ENCODE data around the gene TRIM26. TPM values are rescaled to one million over a fixed set of nuclear protein-coding genes. Genes with fewer than 3 reads are reported as not detected.

TRIM26 gene
- total RNA-seq, 6 donors from 2014 or later, result 38.4 to 67.1 (median 53.8) TPM

DNA sequence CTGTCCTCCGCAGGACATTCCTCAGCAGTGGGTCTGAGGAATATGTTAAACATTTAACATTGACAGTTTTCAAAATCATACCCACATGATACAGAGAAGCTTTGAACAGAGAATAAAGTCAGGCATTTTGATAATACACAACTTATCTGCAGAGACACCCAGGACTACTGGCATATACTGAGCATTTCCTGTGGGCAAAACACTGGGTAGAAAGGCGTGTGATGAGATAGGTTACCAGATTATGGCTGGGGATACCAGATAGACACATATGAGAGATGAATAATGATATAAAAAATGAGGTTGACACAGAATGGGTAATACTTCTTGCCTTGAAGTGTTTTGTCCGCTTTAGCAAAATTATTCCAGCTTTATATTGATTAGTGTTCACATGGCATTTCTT lies 31.4 kb upstream of the TRIM26 start:
- no peak overlapping the region for H3K4me3 ChIP-seq
- H3K27ac ChIP-seq, result no peak overlapping the region
- H3K4me1 ChIP-seq, result no peaks in the 10 kb centered on the region
- H3K9me3 ChIP-seq, result no peaks in the 10 kb centered on the region
- no peak for DNase-seq
- 80% methylated on average over 3 of the region's 3 CpGs for WGBS, 2 donors
- no peaks in the 10 kb centered on the region for H3K36me3 ChIP-seq
- H3K27me3 ChIP-seq, result no peaks in the 10 kb centered on the region
- TF ChIP-seq EP300 (IDR thresholded peaks at IDR 0.05), result no peak
- TF ChIP-seq POLR2AphosphoS5 (IDR thresholded peaks at IDR 0.05), result no peak
- TF ChIP-seq POLR2A (IDR thresholded peaks at IDR 0.05), result no peak
- TF ChIP-seq, protein P1, sequence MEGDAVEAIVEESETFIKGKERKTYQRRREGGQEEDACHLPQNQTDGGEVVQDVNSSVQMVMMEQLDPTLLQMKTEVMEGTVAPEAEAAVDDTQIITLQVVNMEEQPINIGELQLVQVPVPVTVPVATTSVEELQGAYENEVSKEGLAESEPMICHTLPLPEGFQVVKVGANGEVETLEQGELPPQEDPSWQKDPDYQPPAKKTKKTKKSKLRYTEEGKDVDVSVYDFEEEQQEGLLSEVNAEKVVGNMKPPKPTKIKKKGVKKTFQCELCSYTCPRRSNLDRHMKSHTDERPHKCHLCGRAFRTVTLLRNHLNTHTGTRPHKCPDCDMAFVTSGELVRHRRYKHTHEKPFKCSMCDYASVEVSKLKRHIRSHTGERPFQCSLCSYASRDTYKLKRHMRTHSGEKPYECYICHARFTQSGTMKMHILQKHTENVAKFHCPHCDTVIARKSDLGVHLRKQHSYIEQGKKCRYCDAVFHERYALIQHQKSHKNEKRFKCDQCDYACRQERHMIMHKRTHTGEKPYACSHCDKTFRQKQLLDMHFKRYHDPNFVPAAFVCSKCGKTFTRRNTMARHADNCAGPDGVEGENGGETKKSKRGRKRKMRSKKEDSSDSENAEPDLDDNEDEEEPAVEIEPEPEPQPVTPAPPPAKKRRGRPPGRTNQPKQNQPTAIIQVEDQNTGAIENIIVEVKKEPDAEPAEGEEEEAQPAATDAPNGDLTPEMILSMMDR (IDR thresholded peaks at IDR 0.05), result no peak
- no peak for ATAC-seq (ENCODE audit: low FRiP score in 2 of 2)

- H3K27me3 ChIP-seq, result no peaks in the 10 kb centered on the region
- ATAC-seq (ENCODE audit: low FRiP score in 2 of 2), result peak in 1 of 2 donors; percentile 50
- no peaks in the 10 kb centered on the region for H3K4me1 ChIP-seq
- DNase-seq, result no peak
- no peaks in the 10 kb centered on the region for H3K9me3 ChIP-seq
- no peak for TF ChIP-seq EP300 (IDR thresholded peaks at IDR 0.05)
- TF ChIP-seq POLR2A (IDR thresholded peaks at IDR 0.05), result no peak
- TF ChIP-seq, protein P1 (IDR thresholded peaks at IDR 0.05), result no peak
- TF ChIP-seq POLR2AphosphoS5 (IDR thresholded peaks at IDR 0.05), result no peak
- H3K27ac ChIP-seq, result no peak overlapping the region
- no peak overlapping the region for H3K4me3 ChIP-seq
- H3K36me3 ChIP-seq, result no peaks in the 10 kb centered on the region
- 63 to 67% methylated on average over 6 of the region's 6 CpGs for WGBS, 2 donors
Observed at GRCh38 chr6:30238178-30238795, 25.1 kb upstream of the TRIM26 start.

- 43 to 48% methylated on average over 2 of the region's 2 CpGs for WGBS, 2 donors
- H3K4me3 ChIP-seq, result no peak overlapping the region
- TF ChIP-seq EP300 (IDR thresholded peaks at IDR 0.05) (no peak), POLR2AphosphoS5 (IDR thresholded peaks at IDR 0.05) (no peak), POLR2A (IDR thresholded peaks at IDR 0.05) (no peak)
- TF ChIP-seq, protein P1 (IDR thresholded peaks at IDR 0.05), result no peak
- H3K9me3 ChIP-seq, result no peaks in the 10 kb centered on the region
- H3K27me3 ChIP-seq, result no peaks in the 10 kb centered on the region
- H3K36me3 ChIP-seq, result no peaks in the 10 kb centered on the region
- H3K4me1 ChIP-seq, result no peaks in the 10 kb centered on the region
- no peak for ATAC-seq (ENCODE audit: low FRiP score in 2 of 2)
- no peak overlapping the region for H3K27ac ChIP-seq
- no peak for DNase-seq
Observed at GRCh38 chr6:30234356-30234755, 21.1 kb upstream of the TRIM26 start.

GRCh38 chr6:30231067-30231466 lies 17.9 kb upstream of the TRIM26 start:
- TF ChIP-seq POLR2AphosphoS5 (IDR thresholded peaks at IDR 0.05) (no peak), EP300 (IDR thresholded peaks at IDR 0.05) (no peak), POLR2A (IDR thresholded peaks at IDR 0.05) (no peak)
- TF ChIP-seq, protein P1 (IDR thresholded peaks at IDR 0.05), result no peak
- WGBS, 2 donors, result 70 to 78% methylated on average over 2 of the region's 2 CpGs
- ATAC-seq (ENCODE audit: low FRiP score in 2 of 2), result no peak
- Histone ChIP-seq H3K9me3 (no peaks in the 10 kb centered on the region), H3K36me3 (no peaks in the 10 kb centered on the region), H3K27ac (no peak overlapping the region), H3K4me1 (no peaks in the 10 kb centered on the region), H3K27me3 (no peaks in the 10 kb centered on the region), H3K4me3 (no peak overlapping the region)
- DNase-seq, result no peak

All from upper lobe of left lung (tissue), 6 donors.